ENCODE data around the gene HNRNPF.

DNA sequence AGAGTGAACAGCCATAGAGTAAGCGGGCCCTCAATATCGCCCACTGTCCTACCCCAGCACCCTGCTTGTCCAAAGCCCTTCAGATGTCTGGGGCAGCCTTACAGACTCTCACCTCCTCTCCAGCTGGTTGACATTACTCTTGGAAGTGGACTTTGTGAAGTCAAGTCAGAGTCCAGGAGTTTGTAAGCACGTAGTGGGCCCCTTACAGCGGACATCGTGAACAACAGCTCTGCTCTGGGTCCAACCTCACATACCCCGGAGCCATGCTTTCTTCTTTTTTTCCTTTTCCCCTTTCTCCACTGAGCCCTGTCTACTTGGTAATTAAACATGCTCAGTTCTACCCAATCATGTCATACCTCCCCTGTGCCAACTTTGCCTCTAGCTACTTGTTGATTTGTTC, 17.5 kb downstream of the HNRNPF start:
- TF ChIP-seq, protein P1, sequence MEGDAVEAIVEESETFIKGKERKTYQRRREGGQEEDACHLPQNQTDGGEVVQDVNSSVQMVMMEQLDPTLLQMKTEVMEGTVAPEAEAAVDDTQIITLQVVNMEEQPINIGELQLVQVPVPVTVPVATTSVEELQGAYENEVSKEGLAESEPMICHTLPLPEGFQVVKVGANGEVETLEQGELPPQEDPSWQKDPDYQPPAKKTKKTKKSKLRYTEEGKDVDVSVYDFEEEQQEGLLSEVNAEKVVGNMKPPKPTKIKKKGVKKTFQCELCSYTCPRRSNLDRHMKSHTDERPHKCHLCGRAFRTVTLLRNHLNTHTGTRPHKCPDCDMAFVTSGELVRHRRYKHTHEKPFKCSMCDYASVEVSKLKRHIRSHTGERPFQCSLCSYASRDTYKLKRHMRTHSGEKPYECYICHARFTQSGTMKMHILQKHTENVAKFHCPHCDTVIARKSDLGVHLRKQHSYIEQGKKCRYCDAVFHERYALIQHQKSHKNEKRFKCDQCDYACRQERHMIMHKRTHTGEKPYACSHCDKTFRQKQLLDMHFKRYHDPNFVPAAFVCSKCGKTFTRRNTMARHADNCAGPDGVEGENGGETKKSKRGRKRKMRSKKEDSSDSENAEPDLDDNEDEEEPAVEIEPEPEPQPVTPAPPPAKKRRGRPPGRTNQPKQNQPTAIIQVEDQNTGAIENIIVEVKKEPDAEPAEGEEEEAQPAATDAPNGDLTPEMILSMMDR (IDR thresholded peaks at IDR 0.05; ENCODE audit: low read depth, low read length, missing input control): no peak
- TF ChIP-seq SP1 (IDR thresholded peaks at IDR 0.05) (no peak), TAF1 (conservative IDR thresholded peaks at IDR 0.05) (no peak), GABPA (IDR thresholded peaks at IDR 0.05 in 1 of 2, conservative IDR thresholded peaks at IDR 0.05 in 1 of 2) (no peak)
